OCI-LY1 (cell line): Measurements from ENCODE around the gene ZNF135.

Experiments used
- H2AFZ ChIP-seq: fragments of 200-600 bp; sonication (generic), shearing (Covaris generic); 2 replicates; pipeline ENCODE4 v1.6.0; 2014; ENCODE audit warnings: antibody characterized with exemption, mild to moderate bottlenecking, low read length
- H3F3A ChIP-seq: fragments of 200-600 bp; sonication (generic), shearing (Covaris generic); 2 replicates; pipeline ENCODE4 v1.6.0; 2014; ENCODE audit warnings: mild to moderate bottlenecking, antibody characterized with exemption, low read length, moderate library complexity; ENCODE audit not compliant: insufficient read depth
- H3K27ac ChIP-seq: fragments of 200-600 bp; sonication (generic); 2 replicates; pipeline ENCODE4 v1.5.1; 2014; ENCODE audit warnings: low read length, mixed run types, mild to moderate bottlenecking, low read depth; ENCODE audit not compliant: poor library complexity, severe bottlenecking
- H3K27me3 ChIP-seq: fragments of 200-600 bp; sonication (generic); 2 replicates; pipeline ENCODE4 v1.6.0; 2014; ENCODE audit warnings: antibody characterized with exemption, mild to moderate bottlenecking, low read length, moderate library complexity; ENCODE audit not compliant: insufficient read depth
- H3K36me3 ChIP-seq: fragments of 200-600 bp; sonication (generic); 2 replicates; pipeline ENCODE4 v1.6.1; 2014; ENCODE audit warnings: mild to moderate bottlenecking, antibody characterized with exemption, low read length, moderate library complexity, mixed read lengths; ENCODE audit not compliant: insufficient read depth
- H3K4me1 ChIP-seq: fragments of 200-600 bp; sonication (generic); 2 replicates; pipeline ENCODE4 v1.5.1; 2014; ENCODE audit warnings: mild to moderate bottlenecking, low read length, moderate library complexity; ENCODE audit not compliant: insufficient read depth, severe bottlenecking
- H3K4me2 ChIP-seq: fragments of 200-600 bp; sonication (generic), shearing (Covaris generic); 2 replicates; pipeline ENCODE4 v1.6.1; 2014; ENCODE audit warnings: low read length
- H3K4me3 ChIP-seq: fragments of 200-600 bp; sonication (generic); 2 replicates; pipeline ENCODE4 v1.5.1; 2014; ENCODE audit warnings: low read length, low read depth, mild to moderate bottlenecking, mixed read lengths; ENCODE audit not compliant: poor library complexity, severe bottlenecking
- H3K79me2 ChIP-seq: fragments of 200-600 bp; shearing (Covaris generic); 2 replicates; pipeline ENCODE4 v1.6.1; 2016; ENCODE audit warnings: mixed run types, low read length, mixed read lengths; ENCODE audit not compliant: insufficient read depth
- H3K9ac ChIP-seq: fragments of 200-600 bp; sonication (generic), shearing (Covaris generic); 2 replicates; pipeline ENCODE4 v1.6.1; 2014; ENCODE audit warnings: mild to moderate bottlenecking, low read length, mixed read lengths
- H3K9me2 ChIP-seq: fragments of 200-600 bp; sonication (generic), shearing (Covaris generic); 2 replicates; pipeline ENCODE4 v1.6.1; 2014; ENCODE audit warnings: low read depth, mild to moderate bottlenecking, low read length, mixed read lengths
- H3K9me3 ChIP-seq: fragments of 200-600 bp; shearing (Covaris generic); 2 replicates; pipeline ENCODE4 v1.6.1; 2014; ENCODE audit warnings: low read length, mixed read lengths
- H4K20me1 ChIP-seq: fragments of 200-600 bp; sonication (generic), shearing (Covaris generic); 2 replicates; pipeline ENCODE4 v1.6.0; 2016; ENCODE audit warnings: mild to moderate bottlenecking, low read length; ENCODE audit not compliant: insufficient read depth
- EZH2 ChIP-seq: fragments of 200-600 bp; sonication (generic), shearing (Covaris generic); IDR thresholded peaks from 2 replicates; pipeline ENCODE4 v1.8.0; 2017; ENCODE audit warnings: borderline replicate concordance, mixed run types, mild to moderate bottlenecking, antibody characterized with exemption, low read length, moderate library complexity, mixed read lengths
- TF ChIP-seq, protein P1 (sequence below): fragments of 200-600 bp; sonication (generic), shearing (Covaris generic); IDR thresholded peaks from 2 replicates; pipeline ENCODE4 v1.5.1; 2017; ENCODE audit warnings: mild to moderate bottlenecking, antibody characterized with exemption, low read length, moderate library complexity, mixed read lengths

Gene ZNF135

DNA sequence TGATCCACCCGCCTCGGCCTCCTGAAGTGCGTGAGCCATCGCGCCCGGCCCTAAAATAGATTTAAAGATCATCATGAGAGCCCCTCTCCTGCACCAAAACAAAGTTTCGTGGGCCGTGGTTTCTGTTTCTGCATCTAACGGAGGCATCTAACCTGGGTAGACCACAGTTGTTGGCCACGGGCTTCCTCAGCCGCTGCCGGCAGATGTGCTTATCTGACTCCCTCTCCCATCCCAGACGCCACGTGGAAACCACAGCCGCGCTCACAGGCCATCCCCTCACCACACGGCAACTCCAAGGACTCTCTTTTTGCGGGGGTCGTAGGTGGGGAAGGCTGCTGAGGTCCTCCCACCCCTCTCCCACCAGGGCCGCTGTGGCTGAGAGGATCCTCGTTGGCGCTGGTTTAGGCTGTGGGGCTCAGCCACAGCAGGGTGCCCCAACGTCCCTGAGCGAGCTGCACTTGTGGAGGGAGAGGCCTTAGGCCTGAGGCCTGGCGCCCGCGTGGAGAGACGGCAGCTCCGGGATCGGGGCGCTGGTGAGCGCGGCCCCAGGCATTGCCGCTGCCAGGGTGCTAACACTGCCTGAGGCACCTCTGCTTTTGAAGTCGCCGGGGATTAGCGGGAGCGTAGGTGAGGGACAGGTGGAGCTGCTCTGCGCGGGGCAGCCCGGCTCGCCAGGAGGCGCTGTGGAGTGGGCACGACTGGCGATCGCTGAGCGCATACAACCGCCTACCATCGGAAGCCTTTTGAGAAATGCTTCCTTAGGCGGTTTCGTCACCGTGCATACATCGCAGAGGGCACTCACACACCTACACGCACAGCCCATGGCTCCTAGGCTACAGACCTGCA is 16.4 kb upstream of the ZNF135 start:
- no peaks in the 10 kb centered on the region for H4K20me1 ChIP-seq
- no peak overlapping the region for H3K27ac ChIP-seq
- H3K9me2 ChIP-seq = no peaks in the 10 kb centered on the region
- H3K79me2 ChIP-seq = no peaks in the 10 kb centered on the region
- no peak overlapping the region for H2AFZ ChIP-seq
- H3K36me3 ChIP-seq = no peaks in the 10 kb centered on the region
- H3K9me3 ChIP-seq = no peaks in the 10 kb centered on the region
- no peaks in the 10 kb centered on the region for H3K27me3 ChIP-seq
- no peak for TF ChIP-seq EZH2
- TF ChIP-seq, protein P1, sequence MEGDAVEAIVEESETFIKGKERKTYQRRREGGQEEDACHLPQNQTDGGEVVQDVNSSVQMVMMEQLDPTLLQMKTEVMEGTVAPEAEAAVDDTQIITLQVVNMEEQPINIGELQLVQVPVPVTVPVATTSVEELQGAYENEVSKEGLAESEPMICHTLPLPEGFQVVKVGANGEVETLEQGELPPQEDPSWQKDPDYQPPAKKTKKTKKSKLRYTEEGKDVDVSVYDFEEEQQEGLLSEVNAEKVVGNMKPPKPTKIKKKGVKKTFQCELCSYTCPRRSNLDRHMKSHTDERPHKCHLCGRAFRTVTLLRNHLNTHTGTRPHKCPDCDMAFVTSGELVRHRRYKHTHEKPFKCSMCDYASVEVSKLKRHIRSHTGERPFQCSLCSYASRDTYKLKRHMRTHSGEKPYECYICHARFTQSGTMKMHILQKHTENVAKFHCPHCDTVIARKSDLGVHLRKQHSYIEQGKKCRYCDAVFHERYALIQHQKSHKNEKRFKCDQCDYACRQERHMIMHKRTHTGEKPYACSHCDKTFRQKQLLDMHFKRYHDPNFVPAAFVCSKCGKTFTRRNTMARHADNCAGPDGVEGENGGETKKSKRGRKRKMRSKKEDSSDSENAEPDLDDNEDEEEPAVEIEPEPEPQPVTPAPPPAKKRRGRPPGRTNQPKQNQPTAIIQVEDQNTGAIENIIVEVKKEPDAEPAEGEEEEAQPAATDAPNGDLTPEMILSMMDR = no peak
- H3F3A ChIP-seq = no peaks in the 10 kb centered on the region
- no peak overlapping the region for H3K4me3 ChIP-seq
- H3K4me2 ChIP-seq = no peak overlapping the region
- H3K4me1 ChIP-seq = no peaks in the 10 kb centered on the region
- no peak overlapping the region for H3K9ac ChIP-seq

DNA sequence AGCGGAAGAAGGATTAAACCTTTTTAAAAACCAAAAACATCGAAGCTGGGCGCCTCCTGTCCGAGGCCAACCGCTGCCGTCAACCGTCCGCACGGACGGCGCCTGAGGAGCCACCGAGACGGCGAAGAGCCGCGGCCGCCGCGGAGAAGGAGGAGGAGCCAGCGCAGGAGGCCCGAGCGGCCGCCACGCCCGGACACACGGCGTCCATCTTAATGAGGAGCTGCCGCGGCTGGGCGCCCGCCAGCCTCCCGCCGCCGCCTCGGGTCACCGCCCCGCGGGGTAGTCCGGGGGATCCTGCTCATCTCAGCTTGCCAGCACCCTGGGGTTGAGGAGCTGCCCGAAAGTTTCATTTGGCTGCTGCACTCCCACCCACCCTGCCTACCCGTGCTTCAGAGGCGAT is 14.7 kb upstream of the ZNF135 start:
- Histone ChIP-seq H3F3A (no peaks in the 10 kb centered on the region), H2AFZ (no peak overlapping the region), H3K4me1 (no peaks in the 10 kb centered on the region), H4K20me1 (no peaks in the 10 kb centered on the region), H3K9me2 (no peaks in the 10 kb centered on the region), H3K9me3 (no peaks in the 10 kb centered on the region), H3K27me3 (no peaks in the 10 kb centered on the region), H3K4me2 (no peak overlapping the region), H3K36me3 (no peaks in the 10 kb centered on the region), H3K79me2 (no peaks in the 10 kb centered on the region), H3K9ac (no peak overlapping the region), H3K4me3 (no peak overlapping the region), H3K27ac (no peak overlapping the region)
- TF ChIP-seq, protein P1 = no peak
- TF ChIP-seq EZH2 = no peak

DNA sequence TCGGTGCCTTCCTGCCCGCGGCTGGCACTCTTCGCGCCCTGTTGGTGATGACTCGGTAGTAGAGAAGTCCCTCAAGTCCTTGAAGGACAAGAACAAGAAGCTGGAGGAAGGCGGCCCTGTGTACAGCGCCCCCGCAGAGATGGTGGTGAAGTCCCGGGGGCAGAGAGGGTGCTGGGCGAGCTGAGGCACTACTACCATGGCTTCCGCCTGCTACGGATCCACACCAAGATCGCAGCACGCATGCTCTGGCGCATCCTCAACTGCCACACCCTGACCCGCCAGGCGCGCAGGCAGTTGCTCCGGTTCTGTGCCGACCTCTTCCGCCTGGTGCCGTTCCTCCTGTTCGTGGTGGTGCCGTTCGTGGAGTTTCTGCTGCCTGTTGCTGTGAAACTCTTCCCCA is 14.2 kb upstream of the ZNF135 start:
- Histone ChIP-seq H3K9me2 (no peaks in the 10 kb centered on the region), H3K4me1 (no peaks in the 10 kb centered on the region), H2AFZ (no peak overlapping the region), H3K79me2 (no peaks in the 10 kb centered on the region), H3F3A (no peaks in the 10 kb centered on the region), H3K9me3 (no peaks in the 10 kb centered on the region), H3K9ac (no peak overlapping the region), H3K36me3 (no peaks in the 10 kb centered on the region), H3K27me3 (no peaks in the 10 kb centered on the region), H3K27ac (no peak overlapping the region), H3K4me2 (no peak overlapping the region), H4K20me1 (no peaks in the 10 kb centered on the region), H3K4me3 (no peak overlapping the region)
- TF ChIP-seq EZH2 = no peak
- TF ChIP-seq, protein P1 = no peak
